HG02870 (cell line): ENCODE data around the gene DCAF11.

ENCODE experiments used
- ATAC-seq: cut with Tn5 transposase; IDR thresholded peaks from one replicate; pipeline ENCODE4 v1.9.1; 2021; ENCODE audit warnings: mild to moderate bottlenecking, moderate library complexity; ENCODE audit not compliant: unreplicated experiment

Gene DCAF11

GRCh38 chr14:24137529-24138395 lies 23.2 kb downstream of the DCAF11 start:
- ATAC-seq, result no peak

DNA sequence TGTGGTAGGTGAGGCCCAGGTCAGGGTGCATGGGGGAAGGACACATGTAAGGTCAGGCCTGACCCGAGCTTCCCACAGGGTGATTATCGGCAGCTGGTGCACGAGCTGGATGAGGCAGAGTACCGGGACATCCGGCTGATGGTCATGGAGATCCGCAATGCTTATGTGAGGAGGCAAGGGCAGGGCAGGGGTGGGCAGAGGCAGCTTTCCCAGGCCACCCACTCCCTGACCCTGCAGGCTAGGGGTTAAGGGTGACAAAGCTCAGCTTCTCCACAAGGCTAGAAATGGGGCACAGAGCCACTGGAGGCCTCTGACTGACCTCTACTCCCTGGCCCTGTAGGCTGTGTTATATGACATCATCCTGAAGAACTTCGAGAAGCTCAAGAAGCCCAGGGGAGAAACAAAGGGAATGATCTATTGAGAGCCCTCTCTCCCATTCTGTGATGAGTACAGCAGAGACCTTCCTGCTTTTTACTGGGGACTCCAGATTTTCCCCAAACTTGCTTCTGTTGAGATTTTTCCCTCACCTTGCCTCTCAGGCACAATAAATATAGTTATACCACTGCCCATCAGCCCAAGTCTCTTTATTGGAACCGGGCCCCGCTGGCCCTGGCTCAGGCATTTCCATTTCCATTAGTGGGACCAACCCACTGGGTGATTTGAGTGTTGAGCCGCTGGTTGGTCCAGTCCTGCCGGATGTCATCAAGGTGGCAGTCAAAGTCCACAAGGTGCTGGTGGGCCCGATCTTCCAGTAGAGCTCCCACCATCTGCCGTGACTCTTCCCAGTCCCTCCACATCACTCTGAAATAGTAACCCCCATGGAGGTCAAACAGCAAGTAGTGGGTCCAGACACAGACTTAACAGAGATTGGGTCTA lies 24.1 kb downstream of the DCAF11 start:
- ATAC-seq, result no peak

DNA sequence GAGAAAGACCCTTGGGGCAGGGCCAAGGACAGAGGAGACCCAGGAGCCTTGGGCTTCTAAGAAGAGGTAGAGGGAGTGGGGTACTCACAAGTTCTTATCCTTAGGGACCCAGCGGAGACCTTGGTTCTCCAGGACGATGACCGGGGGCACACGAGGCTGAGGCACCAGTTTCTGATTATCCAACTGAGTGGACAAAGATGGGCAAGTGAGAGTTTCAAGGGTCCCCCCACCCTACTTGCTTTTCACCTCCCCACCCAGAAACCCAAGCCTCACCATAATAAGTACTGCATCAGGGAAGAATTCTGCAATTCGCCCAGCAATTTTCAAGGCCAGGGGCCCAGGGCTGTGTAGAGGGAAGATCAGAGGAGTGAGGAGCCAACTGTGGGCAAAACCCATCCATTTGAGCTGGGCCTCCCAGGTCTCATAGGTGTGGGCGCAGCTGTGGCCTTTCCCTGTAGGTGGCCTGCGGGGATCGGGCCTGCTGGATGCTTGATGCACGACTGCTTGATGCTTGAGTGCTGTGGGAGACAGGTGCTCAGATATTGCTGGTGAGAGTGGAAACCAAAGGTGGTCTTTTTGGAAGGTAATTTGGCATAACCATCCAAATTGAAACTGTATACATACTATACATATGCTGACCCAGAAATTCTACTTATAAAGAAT lies 24.8 kb downstream of the DCAF11 start:
- ATAC-seq, result no peak

DNA sequence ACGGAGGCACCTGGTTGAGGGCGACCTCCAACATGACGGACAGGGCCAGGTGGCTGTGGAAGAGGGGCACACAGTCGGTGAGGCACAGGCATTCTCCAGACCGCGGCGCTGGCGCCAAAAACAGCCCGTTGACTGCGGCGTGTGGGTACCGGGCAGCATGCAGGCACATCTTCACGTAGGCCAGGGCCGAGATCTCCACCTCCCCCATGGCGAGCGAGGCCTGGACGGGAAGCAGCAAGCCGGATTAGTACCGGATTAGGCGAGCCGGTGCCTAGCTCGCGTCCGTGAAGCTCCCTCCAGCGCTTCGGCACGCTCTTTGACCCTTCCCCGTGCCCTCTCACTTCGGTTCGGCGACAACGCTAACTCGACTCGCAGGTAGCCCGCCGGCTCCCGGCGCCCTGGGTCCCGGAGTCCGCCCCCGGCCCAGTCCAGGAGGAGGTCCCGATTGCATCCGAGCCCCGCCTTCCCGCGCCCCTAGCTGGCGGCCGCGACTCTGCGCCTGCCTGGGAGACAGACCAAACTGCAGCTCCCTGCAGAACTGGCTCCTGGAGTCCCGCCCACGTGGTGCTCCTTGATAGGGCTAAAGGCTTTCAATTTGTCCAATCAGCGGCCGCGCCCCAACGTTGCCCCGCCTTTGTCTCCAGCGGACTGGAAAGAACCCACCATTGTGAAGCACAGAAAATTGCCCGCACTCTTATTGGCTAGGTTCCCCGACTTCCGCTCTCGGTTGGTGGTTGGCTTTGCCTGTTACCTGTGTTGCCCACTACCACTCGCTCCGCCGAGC lies 26.7 kb downstream of the DCAF11 start, which contains the start of gene EMC9:
Gene EMC9, minus strand, starts transcription at position 495 of the 784 bp plus-strand sequence. Its CDS starts 287 bp downstream, at position 208.
- ATAC-seq, result peak; percentile 88

GRCh38 chr14:24143511-24143910 lies 28.9 kb downstream of the DCAF11 start:
- no peak for ATAC-seq

GRCh38 chr14:24144451-24144850 lies 29.9 kb downstream of the DCAF11 start:
- ATAC-seq, result no peak

DNA sequence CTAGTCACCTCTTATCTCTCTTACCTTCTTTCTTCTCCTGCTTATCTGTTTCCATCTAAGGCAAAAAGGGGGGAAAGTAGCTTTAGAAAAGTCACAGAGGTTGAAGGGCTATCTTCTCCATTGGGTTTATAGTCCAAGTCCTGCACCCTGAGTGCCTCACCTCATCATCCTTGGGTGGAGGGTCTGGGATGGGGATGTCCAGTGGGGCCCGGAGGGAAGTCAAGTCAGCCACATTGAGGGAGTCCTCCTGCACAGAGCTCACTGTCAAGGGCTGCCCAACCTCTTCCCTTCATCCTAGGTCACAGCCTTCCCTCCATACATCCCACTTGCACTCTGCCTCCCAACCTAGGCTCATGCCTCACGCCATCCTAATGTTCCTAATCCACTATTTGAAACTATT lies 30.6 kb downstream of the DCAF11 start:
- no peak for ATAC-seq

DNA sequence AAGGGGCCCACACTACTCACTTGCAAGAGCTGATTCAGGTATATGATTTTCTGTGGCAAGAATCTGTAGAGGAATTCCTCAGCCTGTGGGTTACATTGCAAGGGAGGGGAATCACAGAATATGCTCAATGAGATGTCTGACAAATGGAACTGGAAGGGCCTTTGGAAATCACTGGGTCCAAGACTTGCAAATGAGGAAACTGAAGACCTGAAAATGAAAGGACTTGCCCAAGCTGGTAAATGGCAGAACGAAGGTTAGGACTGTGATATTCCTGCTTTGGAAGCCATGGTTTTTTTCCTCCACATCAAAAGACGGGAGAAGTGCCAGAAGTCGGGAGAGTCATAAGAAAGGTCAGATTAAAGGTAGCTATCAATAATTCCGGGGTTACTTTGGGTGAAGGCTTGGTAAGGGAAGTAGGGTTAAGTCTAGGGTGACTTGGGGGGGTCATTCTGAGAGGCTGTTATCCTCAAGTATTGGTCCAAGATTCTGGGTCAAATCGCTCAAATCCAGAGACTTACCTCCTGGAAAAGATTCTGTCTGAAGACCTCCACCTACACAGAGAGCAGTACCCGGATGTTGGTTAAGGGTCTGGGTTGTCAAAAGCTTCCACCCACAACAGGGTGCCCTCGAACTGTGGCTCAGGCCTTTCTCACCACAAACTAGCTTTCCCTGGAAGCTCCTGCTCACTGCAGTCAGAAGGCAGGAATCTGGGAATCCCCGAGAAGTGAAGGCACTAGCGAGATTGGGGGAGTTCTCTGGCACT lies 31.3 kb downstream of the DCAF11 start:
- no peak for ATAC-seq

GRCh38 chr14:24146453-24146977 lies 31.9 kb downstream of the DCAF11 start, which contains the start of gene PSME2:
Gene PSME2, minus strand, starts transcription at chr14:24146610. Its CDS starts 29 bp downstream, at chr14:24146581.
- ATAC-seq, result peak; percentile 62

- peak; percentile 82 for ATAC-seq
Measured at GRCh38 chr14:24146978-24147760, 32.6 kb downstream of the DCAF11 start, which contains the start of gene RNF31. Gene RNF31, plus strand, starts transcription at chr14:24147498. Its CDS starts 201 bp downstream, at chr14:24147699.

- ATAC-seq, result no peak
Measured at GRCh38 chr14:24147761-24148428, 33.3 kb downstream of the DCAF11 start.

GRCh38 chr14:24149302-24149969 lies 34.9 kb downstream of the DCAF11 start:
- ATAC-seq, result no peak

DNA sequence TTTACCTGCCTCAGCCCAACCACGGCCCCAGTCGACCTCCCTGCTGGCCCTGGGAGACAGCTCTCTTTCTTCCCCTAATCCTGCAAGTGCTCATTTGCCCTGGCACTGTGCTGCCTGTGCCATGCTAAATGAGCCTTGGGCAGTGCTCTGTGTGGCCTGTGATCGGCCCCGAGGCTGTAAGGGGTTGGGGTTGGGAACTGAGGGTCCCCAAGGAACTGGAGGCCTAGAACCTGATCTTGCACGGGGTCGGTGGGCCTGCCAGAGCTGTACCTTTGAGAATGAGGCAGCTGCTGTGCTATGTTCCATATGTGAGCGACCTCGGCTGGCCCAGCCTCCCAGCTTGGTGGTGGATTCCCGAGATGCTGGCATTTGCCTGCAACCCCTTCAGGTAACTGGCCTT lies 35.5 kb downstream of the DCAF11 start:
- no peak for ATAC-seq

GRCh38 chr14:24150567-24150966 lies 36.0 kb downstream of the DCAF11 start:
- no peak for ATAC-seq

DNA sequence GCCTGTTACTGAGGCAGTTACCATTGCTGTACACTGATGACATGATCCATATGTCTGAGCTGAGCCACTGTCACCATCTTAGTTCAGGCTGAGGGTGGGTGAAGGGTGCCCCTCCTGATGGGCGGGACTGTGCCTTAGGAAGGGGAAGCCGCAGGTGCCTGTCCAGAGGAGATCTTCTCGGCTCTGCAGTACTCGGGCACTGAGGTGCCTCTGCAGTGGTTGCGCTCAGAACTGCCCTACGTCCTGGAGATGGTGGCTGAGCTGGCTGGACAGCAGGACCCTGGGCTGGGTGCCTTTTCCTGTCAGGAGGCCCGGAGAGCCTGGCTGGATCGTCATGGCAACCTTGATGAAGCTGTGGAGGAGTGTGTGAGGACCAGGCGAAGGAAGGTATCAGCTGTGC lies 36.4 kb downstream of the DCAF11 start:
- no peak for ATAC-seq

- no peak for ATAC-seq
Measured at GRCh38 chr14:24151404-24152080, 37.0 kb downstream of the DCAF11 start.

DNA sequence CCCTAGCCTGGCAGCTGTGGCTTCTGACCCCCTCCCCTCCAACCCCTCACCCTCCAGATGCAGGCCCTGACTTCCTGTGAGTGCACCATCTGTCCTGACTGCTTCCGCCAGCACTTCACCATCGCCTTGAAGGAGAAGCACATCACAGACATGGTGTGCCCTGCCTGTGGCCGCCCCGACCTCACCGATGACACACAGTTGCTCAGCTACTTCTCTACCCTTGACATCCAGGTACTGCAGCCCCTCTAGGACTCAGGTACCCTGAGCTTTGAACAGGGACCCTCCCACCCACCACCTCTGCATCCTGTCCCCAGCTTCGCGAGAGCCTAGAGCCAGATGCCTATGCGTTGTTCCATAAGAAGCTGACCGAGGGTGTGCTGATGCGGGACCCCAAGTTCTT lies 40.5 kb downstream of the DCAF11 start:
- no peak for ATAC-seq
